Activated CD4-positive, alpha-beta memory T cell treated with anti-CD3 and anti-CD28 coated beads, Interleukin-2, amount 10 ng/mL, durations not matched to agents 7 days and 5 days (primary cell): ENCODE results near the gene UBAC2. TPM values are rescaled to one million over a fixed set of nuclear protein-coding genes. Genes with fewer than 3 reads are reported as not detected.

Experiments used
- CTCF ChIA-PET: fragments of 350-600 bp; sonication (Branson Sonifier 250); formaldehyde crosslinking; loops from one replicate; lab custom pipeline; 2021; ENCODE audit warnings: antibody characterized with exemption, inconsistent platforms; lab: Charles Lee
- POLR2A ChIA-PET: fragments of 350-600 bp; sonication (Branson Sonifier 250); formaldehyde crosslinking; loops from one replicate; lab custom pipeline; 2021; ENCODE audit warnings: antibody characterized with exemption; lab: Charles Lee
- DNase-seq: peaks from one replicate; pipeline ENCODE4 v3.0.0-alpha.2; 2020
- H3K27ac Mint-ChIP-seq: one replicate; pipeline ENCODE4 v1.8.0; 2021; ENCODE audit warnings: mild to moderate bottlenecking, mixed read lengths
- H3K27me3 Mint-ChIP-seq: one replicate; pipeline ENCODE4 v1.8.0; 2021; ENCODE audit warnings: mixed read lengths
- H3K36me3 Mint-ChIP-seq: one replicate; pipeline ENCODE4 v1.8.0; 2021; ENCODE audit warnings: low read depth, mixed read lengths
- H3K4me1 Mint-ChIP-seq: one replicate; pipeline ENCODE4 v1.8.0; 2021; ENCODE audit warnings: mixed read lengths
- H3K4me3 Mint-ChIP-seq: one replicate; pipeline ENCODE4 v1.8.0; 2021; ENCODE audit warnings: mild to moderate bottlenecking, mixed read lengths
- H3K9me3 Mint-ChIP-seq: one replicate; pipeline ENCODE4 v1.8.0; 2021; ENCODE audit warnings: mixed read lengths
- total RNA-seq, 2 experiments: library from RNA; stranded (reverse); gene quantifications; one replicate each; pipeline ENCODE4 v1.2.3, GENCODE V29; 2021

UBAC2 gene
- total RNA-seq, 2 experiments from 2014 or later = 53.8 to 55.2 TPM

DNA sequence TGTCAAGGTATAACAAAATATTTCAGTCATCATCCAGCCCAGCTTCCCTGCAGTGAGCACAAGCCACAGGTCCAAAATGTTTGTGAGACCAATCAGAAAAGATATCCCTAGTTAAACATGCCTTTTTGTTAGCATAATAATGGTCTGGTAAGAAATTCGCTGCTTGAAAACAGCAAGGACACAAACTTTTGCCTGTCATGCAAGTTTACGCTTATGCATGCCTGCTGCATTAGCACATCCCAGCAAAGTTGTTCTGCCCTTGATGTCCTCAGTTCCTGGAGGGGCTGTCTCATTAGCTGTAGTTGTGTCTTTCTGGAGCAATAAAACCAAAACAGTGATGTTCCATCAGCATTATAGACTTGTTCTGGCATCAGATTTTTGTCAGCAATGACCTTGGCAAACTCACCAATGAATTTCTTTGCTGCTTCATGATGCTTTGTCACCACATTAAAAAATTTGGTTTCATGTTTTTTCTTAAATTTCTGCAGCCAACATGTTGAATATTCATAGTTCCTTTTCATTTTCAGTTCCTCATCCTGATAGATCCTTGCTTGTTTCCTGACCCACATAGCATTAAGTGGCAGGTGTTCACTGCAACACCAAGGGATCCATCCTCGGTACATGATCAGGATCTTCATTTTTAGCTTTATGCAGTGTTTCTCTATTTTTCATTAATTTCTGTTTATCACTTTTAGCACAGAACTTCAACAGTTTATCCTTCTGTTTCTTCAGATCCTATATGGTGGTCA, 178.5 kb downstream of the UBAC2 start:
- Mint-ChIP-seq H3K36me3 (peaks cover 50% of the 10 kb centered on the region), H3K4me3 (no peak overlapping the region), H3K4me1 (peaks cover 85% of the 10 kb centered on the region), H3K27ac (no peak overlapping the region), H3K27me3 (no peaks in the 10 kb centered on the region), H3K9me3 (no peaks in the 10 kb centered on the region)
- DNase-seq = peak; percentile 11
- CTCF ChIA-PET = interaction anchor here (1.1 kb wide), 1 partner anchor 55 kb away, joined by 3 read pairs; no protein-coding TSS in a partner anchor
- POLR2A ChIA-PET = interaction anchor here (1.3 to 1.9 kb wide), 2 partner anchors 27 to 57 kb away, joined by 3 to 7 read pairs; no protein-coding TSS in a partner anchor

GRCh38 chr13:99379856-99380801, 179.5 kb downstream of the UBAC2 start:
- Mint-ChIP-seq H3K27me3 (no peaks in the 10 kb centered on the region), H3K4me3 (no peak overlapping the region), H3K9me3 (no peaks in the 10 kb centered on the region), H3K36me3 (peaks cover 41% of the 10 kb centered on the region), H3K4me1 (peaks cover 86% of the 10 kb centered on the region), H3K27ac (peak overlapping the region; percentile 84)
- peak; percentile 12 for DNase-seq
- ChIA-PET POLR2A (interaction anchor here (1.2 to 5.1 kb wide), 21 partner anchors 8 to 176 kb away, joined by 3 to 100 read pairs (median 11); partner anchors contain the start of gene GPR183), CTCF (interaction anchor here (1.2 to 8.3 kb wide), 10 partner anchors 13 to 204 kb away, joined by 3 to 121 read pairs (median 8); partner anchors contain the start of gene UBAC2)

- H3K4me1 Mint-ChIP-seq = peaks cover 86% of the 10 kb centered on the region
- ChIA-PET POLR2A (interaction anchor here (0.7 to 5.1 kb wide), 25 partner anchors 9 to 180 kb away, joined by 3 to 100 read pairs (median 11); partner anchors contain the start of genes GPR183, TM9SF2 and UBAC2), CTCF (interaction anchor here (0.6 to 8.3 kb wide), 19 partner anchors 9 to 205 kb away, joined by 3 to 121 read pairs (median 6); partner anchors contain the start of gene UBAC2)
- H3K27ac Mint-ChIP-seq = peak overlapping the region; percentile 84
- DNase-seq = peak; percentile 77
- no peak overlapping the region for H3K4me3 Mint-ChIP-seq
- no peaks in the 10 kb centered on the region for H3K27me3 Mint-ChIP-seq
- H3K36me3 Mint-ChIP-seq = peaks cover 45% of the 10 kb centered on the region
- no peaks in the 10 kb centered on the region for H3K9me3 Mint-ChIP-seq
Observed at GRCh38 chr13:99380921-99381645, 180.4 kb downstream of the UBAC2 start.

GRCh38 chr13:99381766-99382165, 181.1 kb downstream of the UBAC2 start:
- Mint-ChIP-seq H3K4me3 (no peak overlapping the region), H3K4me1 (peaks cover 80% of the 10 kb centered on the region), H3K36me3 (peaks cover 38% of the 10 kb centered on the region), H3K9me3 (no peaks in the 10 kb centered on the region), H3K27ac (peak overlapping the region; percentile 84), H3K27me3 (no peaks in the 10 kb centered on the region)
- no peak for DNase-seq
- ChIA-PET CTCF (interaction anchor here (0.6 to 8.3 kb wide), 20 partner anchors 10 to 205 kb away, joined by 3 to 121 read pairs (median 6); partner anchors contain the start of genes GPR183 and UBAC2), POLR2A (interaction anchor here (0.7 to 5.1 kb wide), 24 partner anchors 10 to 181 kb away, joined by 3 to 100 read pairs (median 11); partner anchors contain the start of genes GPR183, TM9SF2 and UBAC2)

DNA sequence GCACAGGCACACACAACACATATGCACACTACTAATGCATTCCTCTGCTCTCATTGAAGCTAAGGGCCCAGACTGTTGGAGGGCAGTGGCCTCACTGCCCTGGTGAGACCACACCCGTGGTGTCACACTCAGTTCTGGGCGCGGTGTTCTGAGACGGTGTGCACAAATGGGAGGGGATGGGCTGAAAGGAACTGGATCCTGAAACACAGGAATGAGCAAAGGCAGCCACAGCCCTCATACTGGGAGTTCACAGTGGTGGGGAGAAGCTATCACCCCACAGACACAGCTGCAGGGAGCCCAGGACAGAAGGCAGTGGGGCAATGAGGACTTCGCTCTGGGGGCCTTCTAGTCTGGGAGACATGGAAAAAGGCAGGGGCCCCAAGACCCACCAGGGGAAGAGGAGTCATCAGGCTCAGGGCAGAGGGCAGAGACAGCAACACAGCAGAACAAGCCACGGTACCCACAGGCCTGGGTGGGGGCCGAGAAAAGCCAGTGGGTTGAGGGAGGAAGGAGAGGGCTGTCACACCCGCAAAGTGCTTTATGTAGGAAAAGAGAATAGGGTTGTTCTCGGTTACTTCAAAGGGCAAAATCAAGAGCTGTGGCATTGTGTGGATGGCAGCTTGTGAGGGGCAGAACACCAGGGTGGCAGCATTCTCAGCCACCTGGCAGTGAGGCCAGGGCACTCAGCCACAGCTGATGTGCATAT, 181.9 kb downstream of the UBAC2 start:
- Mint-ChIP-seq H3K27ac (peak overlapping the region; percentile 84), H3K27me3 (no peaks in the 10 kb centered on the region), H3K36me3 (peaks cover 36% of the 10 kb centered on the region), H3K4me3 (peak overlapping the region; percentile 24), H3K4me1 (peaks cover 78% of the 10 kb centered on the region), H3K9me3 (no peaks in the 10 kb centered on the region)
- CTCF ChIA-PET = interaction anchor here (0.6 to 8.3 kb wide), 21 partner anchors 11 to 206 kb away, joined by 3 to 121 read pairs (median 5); partner anchors contain the start of gene GPR183
- POLR2A ChIA-PET = interaction anchor here (0.6 to 5.1 kb wide), 21 partner anchors 10 to 294 kb away, joined by 3 to 100 read pairs (median 11); partner anchors contain the start of gene GPR183
- DNase-seq = peak; percentile 38

DNA sequence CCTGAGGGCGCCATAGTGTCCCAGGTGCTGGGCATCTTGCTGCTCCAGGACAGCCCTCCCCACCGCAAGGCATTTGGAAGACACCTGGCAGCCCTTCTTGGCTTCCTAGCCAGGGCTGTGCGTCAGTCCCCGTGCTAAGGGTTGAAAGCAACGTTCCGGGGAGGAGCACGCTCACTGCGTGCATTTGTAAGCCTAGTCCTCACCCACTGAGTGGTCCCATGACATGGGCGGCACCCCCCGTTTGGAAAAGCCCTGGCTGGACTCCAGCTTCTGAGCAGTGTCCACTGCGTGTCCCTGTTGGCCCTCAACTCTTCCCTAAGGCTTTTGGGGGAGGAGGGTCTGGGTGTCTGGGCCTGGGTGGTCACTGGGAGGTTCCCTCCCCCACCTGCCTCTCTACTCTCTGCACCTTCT, 182.9 kb downstream of the UBAC2 start:
- no peaks in the 10 kb centered on the region for H3K27me3 Mint-ChIP-seq
- DNase-seq = peak; percentile 15
- H3K4me1 Mint-ChIP-seq = peaks cover 82% of the 10 kb centered on the region
- peaks cover 34% of the 10 kb centered on the region for H3K36me3 Mint-ChIP-seq
- no peak overlapping the region for H3K4me3 Mint-ChIP-seq
- ChIA-PET CTCF (interaction anchor here (0.6 to 8.3 kb wide), 18 partner anchors 13 to 207 kb away, joined by 3 to 121 read pairs (median 4); partner anchors contain the start of genes GPR183 and UBAC2), POLR2A (interaction anchor here (1.1 to 5.1 kb wide), 14 partner anchors 11 to 114 kb away, joined by 3 to 100 read pairs (median 20); partner anchors contain the start of gene GPR183)
- H3K27ac Mint-ChIP-seq = peak overlapping the region; percentile 52
- no peaks in the 10 kb centered on the region for H3K9me3 Mint-ChIP-seq

- POLR2A ChIA-PET = interaction anchor here (0.7 to 5.1 kb wide), 8 partner anchors 29 to 133 kb away, joined by 3 to 100 read pairs (median 17); partner anchors contain the start of gene GPR183
- Mint-ChIP-seq H3K27ac (peak overlapping the region; percentile 52), H3K27me3 (no peaks in the 10 kb centered on the region), H3K36me3 (peaks cover 31% of the 10 kb centered on the region), H3K4me1 (peaks cover 82% of the 10 kb centered on the region), H3K9me3 (no peaks in the 10 kb centered on the region), H3K4me3 (no peak overlapping the region)
- peak; percentile 20 for DNase-seq
- CTCF ChIA-PET = interaction anchor here (0.8 to 8.3 kb wide), 10 partner anchors 13 to 183 kb away, joined by 3 to 121 read pairs (median 4); partner anchors contain the start of gene UBAC2
Observed at GRCh38 chr13:99383946-99384345, 183.3 kb downstream of the UBAC2 start.

- Mint-ChIP-seq H3K4me3 (no peak overlapping the region), H3K9me3 (no peaks in the 10 kb centered on the region), H3K27me3 (no peaks in the 10 kb centered on the region), H3K36me3 (peaks cover 26% of the 10 kb centered on the region), H3K4me1 (peaks cover 78% of the 10 kb centered on the region), H3K27ac (peak overlapping the region; percentile 50)
- CTCF ChIA-PET = interaction anchor here (0.8 to 8.3 kb wide), 9 partner anchors 14 to 184 kb away, joined by 3 to 121 read pairs (median 4); partner anchors contain the start of gene UBAC2
- DNase-seq = peak; percentile 34
- POLR2A ChIA-PET = interaction anchor here (0.7 to 5.1 kb wide), 6 partner anchors 30 to 133 kb away, joined by 3 to 100 read pairs (median 17); partner anchors contain the start of gene GPR183
Observed at GRCh38 chr13:99384468-99384867, 183.8 kb downstream of the UBAC2 start.

DNA sequence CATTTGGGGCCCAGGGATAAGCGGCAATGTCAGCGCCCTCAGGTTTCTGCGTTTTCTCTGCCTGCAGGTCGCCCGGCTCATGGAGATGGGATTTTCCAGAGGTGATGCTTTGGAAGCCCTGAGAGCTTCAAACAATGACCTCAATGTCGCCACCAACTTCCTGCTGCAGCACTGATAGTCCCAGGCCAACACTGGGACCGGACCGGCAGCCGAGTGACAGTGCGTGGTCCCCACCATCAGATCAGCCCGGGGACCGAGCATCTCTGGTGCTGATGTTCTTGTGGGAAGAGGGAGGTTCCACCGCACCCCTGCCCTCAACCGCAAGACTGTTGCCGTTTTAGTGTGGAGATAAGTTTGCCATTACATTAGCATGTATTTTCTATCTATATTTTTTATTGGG, 184.5 kb downstream of the UBAC2 start:
- Mint-ChIP-seq H3K4me3 (no peak overlapping the region), H3K9me3 (no peaks in the 10 kb centered on the region), H3K27me3 (no peaks in the 10 kb centered on the region), H3K27ac (no peak overlapping the region), H3K4me1 (peaks cover 72% of the 10 kb centered on the region), H3K36me3 (peaks cover 21% of the 10 kb centered on the region)
- ChIA-PET CTCF (interaction anchor here (1.5 to 8.3 kb wide), 3 partner anchors 50 to 115 kb away, joined by 4 to 121 read pairs (median 65); no protein-coding TSS in a partner anchor), POLR2A (interaction anchor here (1.5 to 5.1 kb wide), 2 partner anchors 52 to 79 kb away, joined by 4 to 80 read pairs; partner anchors contain the start of gene GPR183)
- peak; percentile 15 for DNase-seq

DNA sequence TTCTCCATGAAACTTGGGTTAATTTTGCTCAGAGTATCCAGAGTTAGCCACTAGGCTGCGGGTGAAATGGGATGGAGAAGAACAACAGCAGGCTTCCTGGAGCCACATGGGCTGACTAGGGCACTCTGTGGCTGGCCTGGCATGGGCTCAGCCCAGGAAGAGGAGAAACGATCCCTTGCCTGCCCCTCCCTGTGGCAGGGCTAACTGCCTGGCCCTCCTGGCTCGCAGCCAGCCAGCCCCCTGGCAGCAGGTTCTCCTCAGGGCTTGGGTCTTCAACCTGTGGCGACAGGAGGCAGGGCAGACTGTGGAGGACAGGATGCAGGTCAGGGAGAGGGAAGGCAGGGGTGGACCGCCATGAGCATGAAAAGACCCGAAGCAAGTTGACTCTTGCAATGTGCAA, 185.3 kb downstream of the UBAC2 start:
- DNase-seq = no peak
- Mint-ChIP-seq H3K9me3 (no peaks in the 10 kb centered on the region), H3K4me1 (peaks cover 64% of the 10 kb centered on the region), H3K36me3 (peaks cover 20% of the 10 kb centered on the region), H3K27ac (no peak overlapping the region), H3K27me3 (no peaks in the 10 kb centered on the region), H3K4me3 (no peak overlapping the region)
- POLR2A ChIA-PET = interaction anchor here (1.5 to 3.5 kb wide), 3 partner anchors 49 to 78 kb away, joined by 3 to 33 read pairs (median 4); partner anchors contain the start of gene GPR183
- CTCF ChIA-PET = interaction anchor here (2.4 to 8.3 kb wide), 4 partner anchors 34 to 116 kb away, joined by 11 to 121 read pairs (median 56); no protein-coding TSS in a partner anchor
